ENCODE results near the gene PRKACG.
"Not testable (repeated sequence)": the region's sequence is repeated elsewhere in the genome, so short reads cannot be mapped to it uniquely, and the experiment has no call there.

The PRKACG gene

DNA sequence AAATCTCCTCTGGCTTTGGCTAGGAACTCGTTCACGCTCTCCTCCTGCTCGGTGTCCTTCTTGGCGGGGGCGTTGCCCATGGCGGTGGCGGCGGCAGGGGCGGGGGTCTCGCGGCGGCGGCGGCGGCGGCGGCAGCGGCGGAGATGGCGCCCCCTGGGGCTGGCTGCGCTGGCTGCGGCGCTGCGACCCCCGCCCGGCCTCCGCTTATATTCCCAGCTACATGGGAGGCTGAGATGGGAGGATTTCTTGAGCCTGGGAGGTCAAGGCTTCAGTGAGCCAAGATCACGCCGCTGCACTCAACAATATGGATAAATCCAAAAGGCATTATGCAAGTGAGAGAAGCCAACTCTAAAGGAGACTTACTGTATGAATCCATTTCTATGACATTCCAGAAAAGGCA lies at the start of gene PRKACG:
PRKACG (minus strand) TSS at position 101 of the 400 bp plus-strand sequence; CDS start at position 80, 21 bp downstream.
- Mint-ChIP-seq H3K27me3 (ENCODE audit: low read depth) (peaks cover 21% of the 10 kb centered on the region), H3K27ac (no peak within 1 kb of the TSS), H3K4me3 (no peak within 1 kb of the TSS), H3K36me3 (ENCODE audit: low read depth) (no peaks in the 10 kb centered on the region), H3K9me3 (no peaks in the 10 kb centered on the region), H3K4me1 (no peaks in the 10 kb centered on the region)
- TF ChIP-seq, protein P1, sequence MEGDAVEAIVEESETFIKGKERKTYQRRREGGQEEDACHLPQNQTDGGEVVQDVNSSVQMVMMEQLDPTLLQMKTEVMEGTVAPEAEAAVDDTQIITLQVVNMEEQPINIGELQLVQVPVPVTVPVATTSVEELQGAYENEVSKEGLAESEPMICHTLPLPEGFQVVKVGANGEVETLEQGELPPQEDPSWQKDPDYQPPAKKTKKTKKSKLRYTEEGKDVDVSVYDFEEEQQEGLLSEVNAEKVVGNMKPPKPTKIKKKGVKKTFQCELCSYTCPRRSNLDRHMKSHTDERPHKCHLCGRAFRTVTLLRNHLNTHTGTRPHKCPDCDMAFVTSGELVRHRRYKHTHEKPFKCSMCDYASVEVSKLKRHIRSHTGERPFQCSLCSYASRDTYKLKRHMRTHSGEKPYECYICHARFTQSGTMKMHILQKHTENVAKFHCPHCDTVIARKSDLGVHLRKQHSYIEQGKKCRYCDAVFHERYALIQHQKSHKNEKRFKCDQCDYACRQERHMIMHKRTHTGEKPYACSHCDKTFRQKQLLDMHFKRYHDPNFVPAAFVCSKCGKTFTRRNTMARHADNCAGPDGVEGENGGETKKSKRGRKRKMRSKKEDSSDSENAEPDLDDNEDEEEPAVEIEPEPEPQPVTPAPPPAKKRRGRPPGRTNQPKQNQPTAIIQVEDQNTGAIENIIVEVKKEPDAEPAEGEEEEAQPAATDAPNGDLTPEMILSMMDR (IDR thresholded peaks at IDR 0.05; ENCODE audit: unreplicated experiment in 3 of 3) = no peak

DNA sequence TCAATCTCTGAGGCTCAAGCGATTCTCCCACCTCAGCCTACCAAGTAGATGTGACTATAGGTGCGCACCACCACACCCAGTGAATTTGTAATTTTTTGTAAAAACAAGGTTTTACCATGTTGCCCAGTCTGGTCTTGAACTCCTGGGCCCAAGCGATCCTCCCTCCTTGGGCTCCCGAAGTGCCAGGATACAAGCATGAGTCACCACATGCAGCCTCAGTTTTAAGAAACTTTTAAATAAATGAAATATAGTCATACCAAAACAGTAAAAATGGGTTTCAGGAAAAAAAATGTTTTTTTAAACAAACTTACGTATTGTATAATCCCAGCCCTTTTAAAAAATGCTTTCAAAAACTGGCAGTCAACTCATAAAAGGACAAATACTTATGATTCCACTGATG lies 48.3 kb upstream of the PRKACG start:
- H3K36me3 Mint-ChIP-seq (ENCODE audit: low read depth) = peaks cover 55% of the 10 kb centered on the region
- TF ChIP-seq, protein P1 (IDR thresholded peaks at IDR 0.05; ENCODE audit: unreplicated experiment in 3 of 3) = no peak
- no peaks in the 10 kb centered on the region for H3K27me3 Mint-ChIP-seq (ENCODE audit: low read depth)
- H3K4me1 Mint-ChIP-seq = no peaks in the 10 kb centered on the region
- H3K9me3 Mint-ChIP-seq = no peaks in the 10 kb centered on the region
- no peak overlapping the region for H3K4me3 Mint-ChIP-seq
- no peak overlapping the region for H3K27ac Mint-ChIP-seq

DNA sequence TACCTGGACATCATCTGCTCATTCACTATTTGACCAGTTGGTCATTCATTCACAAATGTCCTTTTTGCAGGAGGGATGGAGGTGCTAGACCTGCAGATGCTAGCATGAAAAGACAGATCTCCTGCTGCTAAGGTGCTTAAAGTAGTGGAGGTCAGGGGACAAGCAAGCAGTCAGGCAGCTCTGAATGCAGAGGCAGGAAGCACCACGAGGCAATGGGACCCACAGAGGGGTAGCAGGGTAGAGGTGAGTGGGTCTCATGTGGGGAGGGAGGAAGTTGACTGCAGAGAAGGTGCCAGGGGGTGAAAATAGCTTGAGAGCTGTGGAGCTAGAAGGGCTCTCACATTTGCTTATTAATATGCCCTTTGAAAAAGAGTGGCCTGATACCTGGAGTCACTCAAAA lies 46.9 kb upstream of the PRKACG start:
- Mint-ChIP-seq H3K4me1 (no peaks in the 10 kb centered on the region), H3K27ac (no peak overlapping the region), H3K9me3 (no peaks in the 10 kb centered on the region), H3K4me3 (no peak overlapping the region), H3K36me3 (ENCODE audit: low read depth) (peaks cover 51% of the 10 kb centered on the region), H3K27me3 (ENCODE audit: low read depth) (no peaks in the 10 kb centered on the region)
- TF ChIP-seq, protein P1 (IDR thresholded peaks at IDR 0.05; ENCODE audit: unreplicated experiment in 3 of 3) = no peak

DNA sequence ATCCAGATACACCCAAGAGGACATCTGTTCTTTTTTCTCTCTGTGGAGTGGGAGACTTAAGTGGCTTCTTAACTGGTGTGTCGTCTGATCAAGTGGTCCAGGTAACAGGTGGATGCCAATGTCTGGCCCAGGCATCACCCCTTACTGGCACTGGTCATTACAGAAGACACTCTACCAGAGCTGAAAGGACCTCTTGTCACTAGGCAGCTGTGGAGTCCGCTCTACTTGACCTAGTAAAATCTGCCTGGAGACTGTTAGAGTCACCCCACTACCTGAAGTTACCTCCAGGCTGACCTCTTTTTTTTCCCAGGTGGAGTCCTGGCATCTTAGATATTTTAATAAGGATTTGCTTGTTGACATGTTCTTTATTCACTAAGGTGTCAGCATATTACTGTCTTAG lies 44.2 kb upstream of the PRKACG start:
- Mint-ChIP-seq H3K27me3 (ENCODE audit: low read depth) (peaks cover 5% of the 10 kb centered on the region), H3K4me3 (no peak overlapping the region), H3K36me3 (ENCODE audit: low read depth) (peaks cover 49% of the 10 kb centered on the region), H3K27ac (no peak overlapping the region), H3K4me1 (no peaks in the 10 kb centered on the region), H3K9me3 (no peaks in the 10 kb centered on the region)
- TF ChIP-seq, protein P1 (IDR thresholded peaks at IDR 0.05; ENCODE audit: unreplicated experiment in 3 of 3) = no peak

DNA sequence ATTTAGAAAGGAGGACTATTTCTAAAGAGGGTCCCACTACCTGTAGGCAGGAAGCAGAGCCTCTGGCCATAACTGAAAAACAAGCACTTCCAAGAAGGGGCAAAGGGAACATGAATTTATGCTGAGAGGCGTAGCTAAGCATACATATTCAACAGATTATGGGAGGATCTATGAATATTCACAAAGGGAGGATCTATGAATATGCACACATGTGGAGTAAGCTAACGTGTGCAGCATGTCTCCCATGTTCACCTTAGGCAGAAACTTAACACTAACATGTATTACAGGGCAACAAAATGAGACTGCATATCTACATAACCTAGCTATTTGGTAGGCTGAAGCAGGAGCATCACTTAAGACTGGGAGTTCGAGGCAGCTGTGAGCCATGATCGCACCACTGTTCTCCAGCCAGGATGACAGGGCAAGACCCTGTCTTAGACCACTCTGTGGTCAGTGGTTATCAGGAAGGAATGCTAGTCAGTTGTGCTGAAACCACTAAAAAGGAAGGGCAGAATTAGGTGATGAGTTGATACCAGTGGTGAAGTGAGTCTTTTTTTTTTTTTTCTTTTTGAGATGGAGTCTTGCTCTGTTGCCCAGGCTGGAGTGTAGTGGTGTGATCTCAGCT lies 42.4 kb upstream of the PRKACG start:
- Mint-ChIP-seq H3K9me3 (no peaks in the 10 kb centered on the region), H3K4me1 (no peaks in the 10 kb centered on the region), H3K4me3 (no peak overlapping the region), H3K36me3 (ENCODE audit: low read depth) (peaks cover 49% of the 10 kb centered on the region), H3K27ac (no peak overlapping the region), H3K27me3 (ENCODE audit: low read depth) (peaks cover 5% of the 10 kb centered on the region)
- TF ChIP-seq, protein P1 (IDR thresholded peaks at IDR 0.05; ENCODE audit: unreplicated experiment in 3 of 3) = no peak

DNA sequence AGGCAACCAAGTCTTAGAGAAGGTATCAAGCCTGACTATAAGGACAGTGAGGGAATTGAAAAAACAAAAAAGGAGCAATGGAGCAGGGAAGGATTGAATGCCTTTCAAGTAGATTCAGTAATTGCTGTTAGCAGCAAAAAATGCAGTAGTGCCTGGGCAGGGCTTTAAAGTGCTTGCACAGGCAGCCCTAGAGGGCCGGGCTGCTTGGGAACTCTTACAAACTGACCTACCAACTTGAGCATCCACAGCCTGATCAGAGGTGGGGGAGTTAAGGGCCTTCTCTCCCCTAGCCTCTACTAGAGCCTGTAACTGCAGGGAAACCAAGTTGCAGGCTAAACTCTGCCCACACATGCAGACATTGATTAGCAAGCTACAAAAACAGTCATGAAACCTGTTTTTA lies 41.1 kb upstream of the PRKACG start:
- Mint-ChIP-seq H3K27me3 (ENCODE audit: low read depth) (peaks cover 5% of the 10 kb centered on the region), H3K9me3 (no peaks in the 10 kb centered on the region), H3K27ac (no peak overlapping the region), H3K36me3 (ENCODE audit: low read depth) (peaks cover 41% of the 10 kb centered on the region), H3K4me1 (no peaks in the 10 kb centered on the region), H3K4me3 (no peak overlapping the region)
- TF ChIP-seq, protein P1 (IDR thresholded peaks at IDR 0.05; ENCODE audit: unreplicated experiment in 3 of 3) = no peak

DNA sequence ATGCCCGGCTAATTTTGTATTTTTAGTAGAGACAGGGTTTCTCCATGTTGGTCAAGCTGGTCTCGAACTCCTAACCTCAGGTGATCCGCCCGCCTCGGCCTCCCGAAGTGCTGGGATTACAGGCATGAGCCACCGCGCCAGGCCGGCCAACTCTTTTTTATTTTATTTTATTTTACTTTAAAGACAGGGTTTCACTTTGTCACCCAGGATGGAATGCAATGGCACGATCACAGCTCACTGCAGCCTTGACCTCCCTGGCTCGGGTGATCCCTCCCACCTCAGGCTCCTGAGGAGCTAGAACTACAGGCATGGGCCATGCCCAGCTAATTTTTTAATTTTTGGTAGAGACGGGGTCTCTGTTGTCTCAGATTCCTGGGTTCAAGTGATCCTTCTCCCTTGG lies 37.0 kb upstream of the PRKACG start:
- H3K4me3 Mint-ChIP-seq; H3K4me1 Mint-ChIP-seq; H3K27me3 Mint-ChIP-seq (ENCODE audit: low read depth); H3K27ac Mint-ChIP-seq; H3K9me3 Mint-ChIP-seq: not testable (repeated sequence)
- H3K36me3 Mint-ChIP-seq (ENCODE audit: low read depth) = peaks cover 32% of the 10 kb centered on the region

Data from nephron (organoid).